Amygdala (tissue), 56 donors: ENCODE results near the gene RPL41.

Experiments used
- DNase-seq, 56 donors: peaks; one replicate each; lab custom pipeline; 2025; lab: John Stamatoyannopoulos, UW

The RPL41 gene

DNA sequence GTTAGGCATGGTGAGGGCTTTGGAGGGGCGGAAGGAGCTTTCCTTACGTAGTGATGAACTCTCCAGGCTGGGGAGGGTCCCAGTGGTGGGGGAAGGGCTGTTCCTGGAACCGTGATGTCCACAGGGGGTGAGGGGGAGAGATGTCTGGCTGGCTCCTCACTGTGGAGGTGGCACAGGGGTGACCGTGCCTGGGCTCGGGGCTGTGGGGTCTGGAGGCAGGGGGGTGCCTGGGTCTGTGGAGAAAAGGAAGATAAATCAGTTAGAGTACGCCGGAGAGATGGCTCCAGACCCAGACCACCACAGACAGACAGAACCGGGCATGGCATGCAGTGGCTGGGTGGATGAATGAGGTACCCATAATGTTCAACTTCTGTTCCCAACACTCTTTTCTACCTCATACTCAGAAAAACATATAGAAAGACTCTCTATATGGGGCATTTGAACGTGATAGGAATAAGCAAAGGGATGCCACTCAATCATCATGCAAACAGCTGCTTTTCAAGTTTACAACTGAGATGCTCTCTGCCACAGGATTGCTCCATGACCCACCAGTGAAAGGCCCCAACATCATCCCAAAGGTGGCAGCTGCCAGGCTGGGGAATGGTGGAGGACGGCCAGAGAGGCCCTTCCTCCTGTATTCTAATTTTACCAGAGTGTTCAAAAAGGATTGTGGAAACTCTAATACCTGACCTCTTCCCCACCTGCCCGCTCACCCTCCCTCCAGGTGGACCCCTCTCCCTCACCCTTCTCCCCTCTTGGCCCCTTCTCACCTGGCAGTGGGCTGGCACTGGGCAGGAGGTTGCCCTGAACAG, 47.3 kb downstream of the RPL41 start:
- DNase-seq: no peak

DNA sequence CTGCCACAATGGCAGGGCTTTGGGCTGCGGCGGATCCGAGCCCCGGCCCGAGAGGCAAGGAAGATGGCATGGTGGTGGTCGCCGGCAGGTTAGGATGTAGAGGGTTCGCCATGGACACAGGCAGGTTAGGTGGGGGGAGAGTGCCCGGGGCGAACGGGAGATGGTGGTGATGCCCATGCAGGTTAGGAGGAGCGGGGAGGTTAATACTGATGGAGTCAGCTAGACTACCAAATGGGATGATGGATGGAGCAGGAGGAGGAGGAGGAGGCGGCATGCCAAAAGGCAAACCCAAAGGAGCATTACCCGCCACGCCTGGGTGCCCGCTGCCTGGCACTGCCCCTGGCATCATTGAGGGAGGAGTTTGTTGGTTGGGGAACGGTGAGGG, 47.9 kb downstream of the RPL41 start:
- no peak for DNase-seq

DNA sequence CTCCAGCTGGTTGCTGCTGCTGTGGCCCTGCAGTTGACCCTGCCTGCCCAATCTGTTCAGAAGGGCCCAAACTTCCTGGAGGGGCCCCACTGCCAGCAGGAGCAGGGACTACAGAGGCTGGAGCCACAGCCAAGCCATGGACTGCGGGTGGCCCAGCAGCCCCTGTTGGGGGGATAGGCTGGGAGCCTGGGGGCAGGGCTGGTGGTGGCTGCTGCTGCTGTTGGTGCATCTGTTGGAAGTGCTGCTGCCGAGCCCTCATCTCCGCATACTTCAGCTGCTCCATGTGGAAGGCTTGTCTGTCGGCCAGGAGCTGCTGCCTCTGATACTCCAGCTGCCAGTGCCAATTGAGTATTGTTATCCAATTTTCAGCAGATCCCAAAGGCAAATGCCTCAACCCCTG, 48.9 kb downstream of the RPL41 start:
- peak in 1 of 56 donors; percentile 11 for DNase-seq
